ENCODE measurements around the gene PTCD1.
"Not testable (repeated sequence)": the region's sequence is repeated elsewhere in the genome, so short reads cannot be mapped to it uniquely, and the experiment has no call there.

The PTCD1 gene

GRCh38 chr7:99394188-99394502 is 44.5 kb downstream of the PTCD1 start:
- no peak for DNase-seq
- intact Hi-C loops (cut with DNase I) = no loop called here

DNA sequence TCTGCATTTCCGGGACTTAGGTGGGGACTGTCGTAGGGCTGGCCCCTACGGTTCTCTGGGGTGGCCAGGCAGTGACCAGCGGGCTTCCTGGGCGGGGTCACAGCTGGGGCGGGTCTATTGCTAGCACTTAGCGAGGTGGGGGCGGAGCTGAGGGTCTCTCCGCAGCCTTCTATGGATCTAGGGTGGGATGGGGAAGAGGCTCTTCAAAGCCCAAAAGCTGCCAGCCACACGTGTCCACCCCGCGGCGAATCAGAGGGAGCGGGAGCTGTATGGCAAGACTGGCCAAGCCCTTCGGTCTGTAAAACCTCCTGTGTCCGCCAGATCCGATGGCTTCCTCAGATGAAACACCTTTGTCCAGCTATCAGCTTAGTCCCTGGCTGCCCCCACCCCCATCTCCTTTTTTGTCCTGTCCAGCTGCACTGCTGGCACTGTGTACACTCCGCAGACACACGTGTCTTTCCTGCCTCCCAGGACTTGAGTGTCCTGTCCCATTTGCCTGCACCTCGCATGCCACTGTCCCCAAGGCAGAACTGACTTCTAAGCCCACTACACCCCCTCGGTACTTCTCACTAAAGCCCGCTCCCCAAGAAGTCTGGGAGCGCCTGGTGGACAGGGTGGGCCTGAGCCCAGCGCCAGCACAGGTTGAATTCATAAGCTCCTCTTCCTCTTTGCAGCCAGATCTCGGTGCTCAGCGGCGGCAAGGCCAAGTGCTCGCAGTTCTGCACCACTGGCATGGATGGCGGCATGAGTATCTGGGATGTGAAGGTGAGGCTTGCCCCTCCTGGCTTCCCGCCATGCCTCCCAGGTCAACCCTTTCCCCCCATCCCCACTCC is 45.0 kb downstream of the PTCD1 start:
- intact Hi-C loops (cut with DNase I) = no loop called here
- DNase-seq = peak in 8 of 42 donors; percentile 14 to 54 (median 24)

DNA sequence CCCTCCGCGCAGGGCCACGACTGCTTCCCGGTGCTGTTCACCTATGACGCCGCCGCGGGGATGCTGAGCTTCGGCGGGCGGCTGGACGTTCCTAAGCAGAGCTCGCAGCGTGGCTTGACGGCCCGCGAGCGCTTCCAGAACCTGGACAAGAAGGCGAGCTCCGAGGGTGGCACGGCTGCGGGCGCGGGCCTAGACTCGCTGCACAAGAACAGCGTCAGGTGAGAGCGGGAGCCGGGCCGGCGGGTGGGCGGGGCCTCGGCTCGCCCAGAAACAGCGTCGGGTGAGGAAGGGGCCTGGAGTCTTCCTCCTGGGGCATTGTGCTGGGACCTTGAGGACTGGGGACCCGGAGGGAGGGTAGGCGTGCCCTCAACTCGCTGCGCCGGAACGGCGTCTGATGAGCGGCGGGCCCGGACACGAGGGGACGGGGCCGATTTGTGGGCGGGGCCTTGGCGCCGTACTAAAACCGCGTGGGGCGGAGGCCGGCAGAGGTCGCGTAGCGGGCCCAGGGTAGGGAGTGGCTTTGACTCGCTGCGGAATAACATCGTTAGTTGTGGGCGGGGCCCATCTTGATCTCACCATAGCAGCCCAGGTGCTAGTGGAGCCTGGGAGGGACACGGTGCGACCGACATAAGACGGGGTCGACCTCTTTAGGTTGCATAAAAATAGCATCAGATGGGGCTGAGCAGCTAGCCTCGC is 45.8 kb downstream of the PTCD1 start:
- intact Hi-C loops (cut with DNase I) = no loop called here
- peak; percentile 33 to 90 (median 76) for DNase-seq

DNA sequence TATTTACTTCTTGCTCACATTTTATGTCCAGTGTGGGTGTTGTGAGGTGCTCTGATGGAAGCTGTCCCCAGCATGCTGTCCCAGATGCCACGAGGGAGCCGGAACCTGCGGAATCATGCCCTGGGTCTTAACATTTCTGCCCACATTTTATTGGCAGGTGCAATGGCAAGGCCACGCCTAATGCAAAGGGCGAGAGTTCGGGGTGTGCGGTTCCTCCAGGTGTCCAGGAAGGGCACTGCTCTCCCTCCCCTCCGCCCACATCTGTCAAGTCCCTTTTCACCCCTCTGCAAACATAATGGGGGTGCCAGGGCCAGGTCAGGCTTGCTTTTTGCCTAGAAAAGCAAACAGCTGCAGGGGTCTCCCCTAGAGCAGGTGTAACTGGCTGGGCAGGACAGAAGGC is 46.6 kb downstream of the PTCD1 start:
- intact Hi-C loops (cut with DNase I) = no loop called here
- no peak for DNase-seq

GRCh38 chr7:99390941-99391602 is 47.5 kb downstream of the PTCD1 start:
- DNase-seq = no peak
- intact Hi-C loops (cut with DNase I) = no loop called here

DNA sequence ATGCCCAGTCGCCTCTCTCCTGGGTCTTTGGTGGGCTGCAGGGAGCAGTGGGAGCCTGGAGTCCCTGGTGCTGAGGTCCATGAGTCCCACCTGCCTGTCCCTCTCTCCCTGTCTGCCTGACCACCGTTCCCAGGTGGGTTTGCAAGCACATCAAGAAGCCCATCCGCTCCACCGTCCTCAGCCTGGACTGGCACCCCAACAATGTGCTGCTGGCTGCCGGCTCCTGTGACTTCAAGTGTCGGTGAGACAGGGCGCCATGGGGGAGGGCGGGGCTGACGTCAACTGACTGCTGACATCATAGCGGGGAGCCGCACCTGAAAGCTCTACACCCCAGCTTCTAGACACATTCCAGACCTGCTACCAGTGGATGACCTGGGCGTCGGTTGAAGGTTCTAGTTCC is 48.8 kb downstream of the PTCD1 start:
- no peak for DNase-seq
- intact Hi-C loops (cut with DNase I) = no loop called here

DNA sequence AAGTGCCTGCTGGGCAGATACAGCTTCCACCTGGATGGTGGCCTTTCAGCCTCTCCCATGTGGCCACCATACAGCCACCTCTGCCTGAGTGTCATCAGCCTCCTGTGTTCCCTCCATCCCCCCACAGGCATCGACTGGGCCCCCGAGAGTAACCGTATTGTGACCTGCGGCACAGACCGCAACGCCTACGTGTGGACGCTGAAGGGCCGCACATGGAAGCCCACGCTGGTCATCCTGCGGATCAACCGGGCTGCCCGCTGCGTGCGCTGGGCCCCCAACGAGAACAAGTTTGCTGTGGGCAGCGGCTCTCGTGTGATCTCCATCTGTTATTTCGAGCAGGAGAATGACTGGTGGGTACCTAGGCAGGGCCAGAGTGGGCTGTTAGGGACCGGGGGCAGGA is 50.7 kb downstream of the PTCD1 start:
- DNase-seq = no peak
- intact Hi-C loops (cut with DNase I) = no loop called here

DNA sequence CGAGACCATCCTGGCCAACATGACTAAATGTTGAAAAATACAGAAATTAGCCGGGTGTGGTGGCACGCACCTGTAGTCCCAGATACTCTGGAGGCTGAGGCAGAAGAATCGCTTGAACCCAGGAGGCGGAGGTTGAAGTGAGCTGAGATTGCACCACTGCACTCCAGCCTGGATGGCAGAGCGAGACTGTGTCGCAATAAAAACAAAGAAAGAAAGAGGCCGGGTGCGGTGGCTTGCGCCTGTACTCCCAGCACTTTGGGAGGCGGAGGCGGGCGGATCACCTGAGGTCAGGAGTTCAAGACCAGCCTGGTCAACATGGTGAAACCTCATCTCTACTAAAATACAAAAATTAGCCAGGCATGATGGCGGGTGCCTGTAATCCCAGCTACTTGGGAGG is 51.4 kb downstream of the PTCD1 start:
- intact Hi-C loops (cut with DNase I); DNase-seq: not testable (repeated sequence)

GRCh38 chr7:99386584-99387238 is 51.9 kb downstream of the PTCD1 start:
- intact Hi-C loops (cut with DNase I) = no loop called here
- no peak for DNase-seq

- DNase-seq = no peak
- intact Hi-C loops (cut with DNase I) = no loop called here
Measured at GRCh38 chr7:99385564-99385963, 53.0 kb downstream of the PTCD1 start.

DNA sequence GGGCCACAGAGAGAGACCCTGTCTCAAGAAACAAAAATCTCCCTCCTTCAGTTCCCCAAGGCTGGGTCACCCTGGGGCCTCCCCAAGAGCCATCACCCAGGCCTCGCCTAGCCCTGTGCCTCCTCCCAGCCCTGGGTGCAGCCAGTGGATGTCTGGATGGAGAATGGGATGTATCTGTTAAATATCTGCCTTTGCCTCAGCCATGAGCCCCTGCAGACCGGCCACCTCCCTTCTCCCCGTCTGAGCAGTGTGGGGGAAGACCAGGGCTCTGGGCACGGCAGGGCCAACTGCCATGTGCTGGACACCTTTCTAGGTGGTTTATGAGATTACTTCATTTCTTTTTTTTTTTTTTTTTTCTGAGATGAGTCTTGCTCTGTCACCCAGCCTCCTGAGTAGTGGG is 54.1 kb downstream of the PTCD1 start:
- no peak for DNase-seq
- intact Hi-C loops (cut with DNase I) = no loop called here

DNA sequence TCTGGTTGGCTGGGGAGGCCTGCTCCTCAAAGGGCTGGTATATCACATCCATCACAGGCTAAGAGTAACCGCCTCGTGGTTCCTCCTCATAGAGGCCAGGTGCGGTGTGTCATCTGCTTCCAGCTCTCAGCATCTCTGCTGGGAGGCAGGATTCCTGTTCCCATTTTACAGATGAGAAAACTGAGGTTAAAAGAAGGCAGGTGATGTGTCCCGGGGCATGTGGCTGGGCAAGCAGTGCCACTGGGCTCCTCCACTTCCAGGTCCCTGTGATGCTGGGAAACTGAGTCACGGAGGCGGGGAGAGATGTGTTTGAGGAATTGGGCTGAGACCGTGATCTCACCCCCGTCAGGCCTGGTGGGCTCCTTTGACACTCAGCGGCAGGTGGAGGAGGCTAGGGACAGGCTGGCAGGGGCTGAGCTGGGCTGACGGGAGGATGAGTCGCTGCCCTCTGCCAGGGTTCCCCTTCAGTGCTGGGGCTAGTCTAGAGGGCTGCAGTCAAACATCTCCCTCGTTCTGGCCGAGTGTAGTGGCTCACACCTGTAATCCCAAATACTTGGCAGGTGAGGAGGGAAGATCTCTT is 54.7 kb downstream of the PTCD1 start:
- DNase-seq = no peak
- intact Hi-C loops (cut with DNase I) = no loop called here

DNA sequence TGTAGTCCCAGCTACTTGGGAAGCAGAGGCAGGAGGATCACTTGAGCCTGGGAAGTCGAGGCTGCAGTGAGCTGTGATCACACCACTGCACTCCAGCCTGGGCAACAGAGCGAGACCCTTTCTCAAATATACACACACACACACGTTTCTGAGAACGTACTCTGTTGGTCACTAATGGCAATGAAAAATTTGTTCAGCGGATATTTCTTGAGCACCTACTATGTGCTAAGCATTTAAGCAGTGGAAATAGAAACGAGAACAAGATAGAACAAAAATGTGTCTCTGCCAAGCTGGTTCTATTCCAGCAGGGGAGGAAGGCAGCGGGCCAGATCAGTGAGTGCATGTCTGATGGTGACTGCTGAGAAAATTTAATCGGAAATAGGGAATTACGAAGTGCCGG is 55.4 kb downstream of the PTCD1 start:
- intact Hi-C loops (cut with DNase I) = no loop called here
- no peak for DNase-seq

DNA sequence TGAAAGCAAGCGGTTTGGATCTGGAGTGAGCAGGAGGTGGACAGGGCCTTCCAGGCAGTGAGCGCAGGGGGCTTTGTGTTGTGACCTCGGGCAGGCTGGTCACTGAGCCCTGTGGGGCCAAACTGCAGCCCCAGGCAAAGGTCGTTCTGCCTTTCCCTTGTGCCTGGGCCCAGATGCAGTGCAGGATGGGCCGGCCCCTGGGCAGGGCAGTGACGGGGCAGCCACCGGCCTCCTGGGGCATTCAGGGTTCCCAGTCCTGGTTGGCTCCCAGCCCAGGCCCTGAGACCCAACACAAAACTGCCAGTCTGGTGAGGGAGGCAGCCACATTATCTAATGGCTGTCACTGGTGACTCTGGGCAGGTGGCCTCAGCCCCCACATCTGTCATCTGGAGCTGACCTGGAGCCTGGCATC is 56.9 kb downstream of the PTCD1 start:
- DNase-seq = no peak

GRCh38 chr7:99380823-99381663 is 57.6 kb downstream of the PTCD1 start:
- intact Hi-C loops (cut with DNase I) = no loop called here
- peak in 32 of 42 donors; percentile 19 to 75 (median 59) for DNase-seq

More for the DNA sequence above, 56.9 kb downstream of the PTCD1 start:
- intact Hi-C loops (cut with DNase I) = no loop called here

DNA sequence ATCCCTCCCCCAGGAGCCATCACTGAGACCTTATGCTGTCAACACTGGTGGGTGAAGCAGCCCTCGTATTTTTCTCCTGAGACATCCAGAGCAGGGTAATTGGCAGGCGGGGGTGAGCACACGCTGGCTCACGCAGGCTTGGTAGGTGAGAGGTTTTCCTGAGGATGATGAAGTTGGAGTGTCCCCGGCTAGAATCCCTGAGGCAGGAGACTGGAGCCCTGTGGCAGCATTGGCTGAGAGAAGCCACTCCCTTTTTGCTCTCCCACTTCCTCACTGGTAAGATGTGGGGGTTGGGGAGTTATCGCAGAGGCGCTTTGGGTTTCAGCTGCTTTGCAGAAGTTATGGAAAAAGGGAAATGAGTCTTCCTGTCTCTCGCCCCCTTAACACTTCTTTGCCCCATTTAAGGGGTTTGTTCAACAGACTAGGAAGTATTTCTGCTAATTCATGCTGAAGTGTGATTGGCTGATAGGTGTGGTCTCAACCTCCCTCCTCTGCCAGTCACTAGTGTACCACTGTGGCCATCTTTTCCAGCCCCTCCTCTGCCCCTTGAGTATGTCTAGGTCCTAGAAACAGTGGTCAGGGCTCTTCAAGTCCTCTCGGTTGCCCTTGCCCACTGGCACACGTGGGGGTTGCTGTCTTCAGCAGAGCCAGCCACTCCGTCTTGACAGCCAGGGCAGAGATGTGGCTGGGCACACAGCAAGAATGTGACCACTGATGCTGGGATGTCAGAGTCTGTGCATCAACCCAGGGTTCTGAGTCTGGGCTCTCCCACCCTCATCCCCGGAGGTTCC is 58.4 kb downstream of the PTCD1 start:
- intact Hi-C loops (cut with DNase I) = no loop called here
- peak; percentile 41 to 92 (median 73) for DNase-seq

DNA sequence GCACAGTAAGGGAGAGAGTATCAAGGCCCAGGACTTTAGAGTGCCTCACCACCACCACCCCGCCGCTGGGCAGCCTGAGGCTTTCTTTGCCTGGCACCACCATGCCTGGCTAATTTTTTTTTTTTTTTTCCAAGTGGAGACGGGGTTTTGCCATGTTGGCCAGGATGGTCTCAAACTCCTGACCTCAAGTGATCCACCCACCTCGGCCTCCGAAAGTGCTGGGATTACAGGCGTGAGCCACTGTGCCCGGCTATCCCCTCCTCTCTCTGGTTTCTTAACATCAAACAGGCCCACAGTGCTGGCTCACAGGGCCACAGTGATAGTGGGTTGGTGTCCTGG is 58.9 kb downstream of the PTCD1 start:
- DNase-seq; intact Hi-C loops (cut with DNase I): not testable (repeated sequence)

DNA sequence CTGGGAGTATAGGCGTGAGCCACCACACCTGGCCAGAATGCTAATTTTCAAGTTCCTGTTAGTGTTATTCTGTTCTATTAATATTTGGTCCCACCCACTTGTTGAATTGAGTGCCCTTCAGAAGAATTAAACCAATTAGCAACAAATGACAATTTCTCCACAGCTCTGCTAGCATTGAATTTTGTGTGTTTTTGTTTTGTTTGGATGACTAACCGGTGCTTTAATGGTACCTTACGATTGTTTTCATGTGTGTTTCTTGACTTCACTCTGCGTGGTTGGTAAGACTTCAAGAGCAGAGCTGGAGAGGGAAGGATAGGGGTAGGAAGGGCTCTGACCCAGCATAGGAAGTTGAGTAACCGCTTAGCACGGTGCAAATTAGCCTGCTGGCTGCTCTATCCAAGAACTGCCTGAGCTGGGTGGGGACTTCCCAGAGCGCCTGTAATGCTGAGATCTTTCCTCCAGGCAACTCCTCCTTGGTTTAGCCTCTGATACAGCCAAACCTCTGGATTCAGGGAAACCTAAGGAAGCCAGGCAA is 59.5 kb downstream of the PTCD1 start:
- peak in 22 of 42 donors; percentile 22 to 68 (median 43) for DNase-seq
- intact Hi-C loops (cut with DNase I) = no loop called here

Measured in head of caudate nucleus (tissue), 42 donors.